Activated CD8-positive, alpha-beta memory T cell treated with anti-CD3 and anti-CD28 coated beads, Interleukin-2, amount 10 ng/mL, durations not matched to agents 7 days and 5 days (primary cell): ENCODE results near the gene OR7C1. TPM values are rescaled to one million over a fixed set of nuclear protein-coding genes. Genes with fewer than 3 reads are reported as not detected.

Source experiments
- total RNA-seq, 2 experiments: library from RNA; stranded (reverse); gene quantifications; one replicate each; pipeline ENCODE4 v1.2.3, GENCODE V29; 2021

Gene OR7C1
- total RNA-seq, 2 experiments from 2014 or later, result not detected

Other genes starting within 250 kb of the OR7C1 start
- not detected for gene ADGRE3, start 160.3 kb downstream of the OR7C1 start, total RNA-seq
- gene ZNF333, start 145.1 kb downstream of the OR7C1 start, total RNA-seq, result 10 to 100 TPM in 1 of 2 experiments, 1 to 10 TPM in 1; 8.5 to 11.1 TPM
- under 1 TPM; 0.49 to 0.50 TPM for gene ADGRE2, start 56.6 kb downstream of the OR7C1 start, total RNA-seq
- gene OR7A5, start within 50 bp of the OR7C1 start, total RNA-seq, result not detected
- not detected for gene OR7A10, start 13.7 kb upstream of the OR7C1 start, total RNA-seq
- gene OR7A17, start 50.9 kb upstream of the OR7C1 start, total RNA-seq, result not detected
- not detected for gene OR7C2, start 106.3 kb upstream of the OR7C1 start, total RNA-seq
- not detected for gene SLC1A6, start 144.7 kb upstream of the OR7C1 start, total RNA-seq
- not detected for gene CASP14, start 214.3 kb upstream of the OR7C1 start, total RNA-seq
- gene OR1I1, start 247.0 kb upstream of the OR7C1 start, total RNA-seq, result not detected